COLO668 (cell line): ENCODE measurements around the gene RNF13.
"Not testable (repeated sequence)": the region's sequence is repeated elsewhere in the genome, so short reads cannot be mapped to it uniquely, and the experiment has no call there.

ENCODE experiments used
- DNase-seq: peaks from one replicate; lab custom pipeline; 2025; ENCODE audit not compliant: unreplicated experiment; lab: John Stamatoyannopoulos, UW

RNF13 gene

DNA sequence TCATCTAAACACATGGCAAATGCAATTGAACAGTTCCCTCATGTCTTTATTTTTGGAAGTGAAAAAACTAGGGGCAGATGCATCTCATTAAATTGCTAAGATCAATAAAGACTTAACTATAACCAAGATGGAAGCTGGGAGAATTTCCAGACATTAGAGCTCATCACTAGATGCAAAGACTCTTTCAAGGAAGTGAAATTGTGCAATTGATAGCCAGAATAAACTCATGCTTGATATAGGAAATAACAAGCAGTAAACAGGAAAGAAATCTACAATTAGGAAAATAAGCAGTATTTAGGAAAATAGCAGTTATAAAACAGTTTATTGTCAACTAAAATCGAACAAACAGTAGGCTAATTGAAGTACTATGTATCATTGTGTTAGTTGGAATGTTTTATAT lies 11.8 kb upstream of the RNF13 start:
- no peak for DNase-seq

DNA sequence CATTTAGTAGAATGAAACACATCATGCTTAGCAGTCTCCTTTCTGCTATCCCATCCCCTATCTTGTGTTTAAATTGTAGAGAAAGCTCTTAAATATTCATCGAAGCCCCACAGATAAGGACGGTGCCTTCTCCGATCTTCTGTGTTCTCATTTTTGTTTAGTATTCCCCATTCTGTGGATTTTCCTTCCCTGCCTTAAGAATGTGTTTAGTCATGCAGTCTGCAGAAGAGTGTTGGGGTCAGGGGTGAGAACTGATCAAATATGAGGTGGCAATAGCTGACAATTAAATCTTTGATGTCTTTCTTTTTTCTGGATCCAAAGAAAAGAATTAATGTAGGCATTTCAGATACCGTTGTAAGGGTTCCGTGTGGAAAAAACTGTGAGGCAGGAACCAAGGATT lies 11.4 kb upstream of the RNF13 start:
- no peak for DNase-seq

GRCh38 chr3:149806171-149806778 lies 6.7 kb upstream of the RNF13 start:
- DNase-seq, result no peak

GRCh38 chr3:149808209-149808829 lies 4.7 kb upstream of the RNF13 start:
- DNase-seq, result peak; percentile 40

GRCh38 chr3:149809699-149810098 lies 3.3 kb upstream of the RNF13 start:
- no peak for DNase-seq

DNA sequence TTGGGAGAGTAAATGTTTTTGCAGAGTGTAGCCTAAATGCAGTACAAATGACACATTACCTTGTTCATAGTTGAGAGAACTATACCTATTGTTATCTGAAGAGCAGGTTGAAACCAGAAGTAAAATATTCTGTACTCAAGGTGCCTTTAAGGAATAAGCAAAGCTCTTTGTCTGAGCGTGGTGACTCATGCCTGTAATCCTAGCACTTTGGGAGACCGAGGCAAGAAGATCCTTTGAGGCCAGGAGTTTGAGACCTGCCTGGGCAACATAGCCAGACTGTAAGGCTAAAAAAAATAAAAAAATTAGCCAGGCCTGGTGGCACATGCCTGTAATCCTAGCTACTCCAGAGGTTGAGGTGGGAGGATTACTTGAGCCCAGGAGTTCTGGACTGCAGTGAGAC lies 2.2 kb upstream of the RNF13 start:
- DNase-seq, result no peak

DNA sequence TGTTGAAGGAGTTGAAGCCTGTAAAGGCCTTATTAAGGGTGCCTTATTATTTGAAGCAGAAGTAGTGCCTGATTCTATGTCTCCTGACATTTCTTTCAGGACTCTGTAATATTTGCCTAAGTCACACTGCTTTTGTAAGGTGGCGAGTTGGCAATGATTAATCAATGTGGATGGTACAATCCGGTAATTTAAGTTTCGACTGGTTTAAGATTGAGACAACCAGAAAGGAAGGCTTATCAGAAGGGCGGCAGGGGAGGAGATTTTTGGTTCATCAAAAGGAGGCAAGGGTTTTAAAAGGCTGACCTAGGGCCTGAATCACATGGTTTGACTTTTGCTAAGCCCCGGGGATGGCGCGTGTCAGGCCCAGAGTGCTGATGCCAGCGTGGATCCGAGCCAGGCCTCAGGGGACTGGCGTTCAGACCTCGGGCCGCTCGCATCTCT lies 830 bp upstream of the RNF13 start:
- no peak for DNase-seq

DNA sequence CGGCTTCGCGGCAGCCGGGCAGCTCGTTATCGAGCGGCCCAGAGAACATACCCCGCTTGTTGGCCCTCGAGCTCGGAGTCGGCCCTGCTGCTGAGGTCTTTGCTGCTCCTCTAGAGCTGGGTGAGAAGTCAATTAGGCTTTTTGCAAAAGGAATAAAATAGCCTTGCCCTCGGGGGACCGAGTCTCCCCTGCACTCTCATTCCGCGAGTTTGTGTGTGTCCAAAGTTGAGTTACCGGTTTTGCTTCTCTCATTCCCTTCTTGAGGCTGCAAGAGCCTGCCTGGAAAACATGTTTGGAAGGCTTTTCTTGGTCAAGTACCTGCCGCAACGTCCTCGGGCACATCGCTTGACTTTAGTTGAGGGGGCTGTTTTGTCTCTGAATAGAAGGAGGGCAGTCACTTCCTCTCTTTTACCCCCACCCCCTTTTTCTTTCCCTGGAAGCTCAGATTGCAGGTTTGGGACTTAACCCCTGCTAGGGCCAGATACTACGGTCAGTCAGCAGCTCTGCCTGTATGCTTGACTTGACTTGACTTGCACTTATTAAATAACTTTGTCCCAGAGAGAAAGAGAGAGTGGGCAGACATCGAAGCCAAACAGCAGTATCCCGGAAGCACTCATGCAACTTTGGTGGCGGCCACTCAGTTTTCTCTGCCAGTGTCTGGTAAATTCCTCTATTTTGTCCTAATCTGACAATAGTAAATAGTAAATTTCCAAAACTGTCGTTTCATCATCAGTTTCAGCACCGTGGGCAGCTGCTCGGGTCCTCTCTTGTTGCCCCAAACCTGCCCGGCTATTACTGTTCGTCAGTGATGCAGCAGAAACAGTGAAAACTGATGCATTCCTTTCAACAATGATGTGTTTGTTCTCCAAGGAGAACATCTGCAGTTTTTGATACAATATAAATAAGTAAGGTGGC lies 609 bp downstream of the RNF13 start:
- no peak for DNase-seq

DNA sequence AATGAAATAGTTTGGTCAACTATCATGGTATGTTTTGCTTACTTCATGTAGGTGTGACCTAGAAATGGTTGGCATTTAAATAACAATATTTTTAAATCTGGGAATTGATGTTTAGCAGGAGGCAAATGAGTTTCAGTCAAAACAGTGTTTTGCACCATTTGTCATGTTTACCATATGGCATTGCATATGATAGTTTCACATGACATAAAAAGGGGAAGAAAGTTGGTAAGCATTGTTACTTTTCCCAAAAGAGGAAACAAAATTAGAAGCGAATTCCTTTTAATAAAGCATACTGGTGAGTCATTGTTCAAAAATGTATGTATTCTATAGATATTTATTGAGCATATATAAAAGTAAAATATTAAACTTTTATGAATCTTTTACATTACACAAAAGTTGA lies 2.3 kb downstream of the RNF13 start:
- DNase-seq, result no peak

- no peak for DNase-seq
Measured at GRCh38 chr3:149815728-149816127, 2.7 kb downstream of the RNF13 start.

GRCh38 chr3:149816311-149816710 lies 3.3 kb downstream of the RNF13 start:
- no peak for DNase-seq

DNA sequence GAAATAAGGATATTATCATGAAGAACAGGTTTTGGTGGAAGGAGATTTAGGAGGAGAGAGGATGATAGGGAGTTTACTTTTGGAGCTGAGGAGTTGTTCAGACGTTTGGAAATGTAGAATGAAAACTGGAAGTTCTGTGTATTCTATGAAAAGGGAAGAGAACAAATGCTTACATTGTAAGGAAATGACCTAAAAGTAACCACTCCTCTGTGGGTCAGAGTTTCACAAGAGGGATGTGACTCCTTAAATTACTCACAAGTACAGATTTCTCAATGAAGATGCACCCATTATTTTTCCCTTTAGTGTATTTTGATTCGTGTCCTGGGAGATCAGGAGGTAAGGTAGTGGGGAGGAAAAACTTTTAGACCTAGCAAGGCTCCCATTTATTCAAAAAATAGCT lies 4.0 kb downstream of the RNF13 start:
- DNase-seq, result no peak

- no peak for DNase-seq
Measured at GRCh38 chr3:149819432-149819831, 6.4 kb downstream of the RNF13 start.

GRCh38 chr3:149820183-149820582 lies 7.2 kb downstream of the RNF13 start:
- DNase-seq, result no peak

DNA sequence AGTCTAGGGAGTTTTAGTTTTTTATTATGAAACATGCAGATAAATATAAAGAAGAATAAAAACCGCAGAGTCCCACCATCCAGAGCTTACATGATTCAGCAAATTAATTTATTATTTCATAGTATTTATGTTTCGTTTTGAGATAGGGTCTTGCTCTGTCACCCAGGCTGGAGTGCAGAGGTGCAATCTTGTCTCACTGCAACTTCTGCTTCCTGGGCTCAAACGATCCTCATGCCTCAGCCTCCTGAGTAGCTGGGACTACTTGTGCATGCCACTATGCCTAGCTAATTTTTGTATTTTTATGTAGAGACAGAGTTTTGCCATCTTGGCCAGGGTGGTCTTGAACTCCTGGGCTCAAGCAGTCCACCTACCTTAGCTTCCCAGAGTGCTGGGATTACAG lies 13.6 kb downstream of the RNF13 start:
- no peak for DNase-seq

DNA sequence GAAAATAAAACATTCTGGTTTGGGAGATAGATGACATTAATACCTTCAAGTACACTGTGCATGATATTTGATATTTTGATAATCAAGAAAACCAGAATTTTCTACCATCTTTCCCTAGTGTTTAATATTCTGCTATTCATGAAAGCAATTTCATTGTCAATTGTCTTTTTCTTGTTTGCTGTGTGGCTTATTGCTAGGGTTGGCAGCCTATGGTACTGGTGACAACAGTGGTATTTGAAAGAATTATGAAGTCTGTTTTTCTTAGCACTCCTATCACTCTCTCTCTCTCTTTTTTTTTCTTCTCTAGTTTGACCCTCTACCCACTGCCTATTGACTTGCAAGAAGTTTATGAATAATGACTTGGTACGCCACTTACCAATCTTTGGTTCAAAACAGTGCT lies 15.4 kb downstream of the RNF13 start:
- no peak for DNase-seq

DNA sequence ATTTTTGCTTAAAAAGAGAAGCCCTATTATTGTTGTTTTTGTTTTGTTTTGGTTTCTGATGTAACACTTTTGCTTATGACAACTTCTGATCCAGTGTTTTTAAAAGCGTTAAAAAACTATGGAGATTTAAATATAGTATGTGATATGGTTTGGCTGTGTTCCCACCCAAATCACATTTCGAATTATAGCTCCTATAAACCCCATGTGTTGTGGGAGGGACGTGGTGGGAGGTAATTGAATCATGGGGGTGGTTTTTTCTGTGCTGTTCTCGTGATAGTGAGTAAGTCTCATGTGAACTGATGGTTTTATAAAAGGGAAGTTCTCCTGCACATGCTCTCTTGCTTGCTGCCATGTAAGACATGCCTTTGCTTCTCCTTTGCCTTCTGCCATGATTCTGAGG lies 16.6 kb downstream of the RNF13 start:
- DNase-seq, result not testable (repeated sequence)

DNA sequence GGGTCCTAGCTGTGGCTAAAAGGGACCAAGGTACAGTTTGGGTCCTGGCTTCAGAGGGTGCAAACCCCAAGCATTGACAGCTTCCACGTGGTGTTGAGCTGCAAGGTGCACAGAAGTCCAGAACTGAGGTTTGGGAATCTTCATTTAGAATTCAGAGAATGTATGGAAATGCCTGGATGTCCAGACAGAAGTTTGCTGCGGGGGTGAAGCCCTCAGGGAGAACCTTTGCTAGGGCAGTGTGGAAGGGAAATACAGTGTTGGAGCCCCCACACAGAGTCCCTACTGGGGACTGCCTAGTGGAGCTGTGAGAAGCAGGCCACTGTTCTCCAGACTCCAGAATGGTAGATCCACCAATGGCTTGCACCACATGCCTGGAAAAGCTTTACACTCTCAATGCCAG lies 17.9 kb downstream of the RNF13 start:
- no peak for DNase-seq

- DNase-seq, result no peak
Measured at GRCh38 chr3:149831321-149831720, 18.3 kb downstream of the RNF13 start.

DNA sequence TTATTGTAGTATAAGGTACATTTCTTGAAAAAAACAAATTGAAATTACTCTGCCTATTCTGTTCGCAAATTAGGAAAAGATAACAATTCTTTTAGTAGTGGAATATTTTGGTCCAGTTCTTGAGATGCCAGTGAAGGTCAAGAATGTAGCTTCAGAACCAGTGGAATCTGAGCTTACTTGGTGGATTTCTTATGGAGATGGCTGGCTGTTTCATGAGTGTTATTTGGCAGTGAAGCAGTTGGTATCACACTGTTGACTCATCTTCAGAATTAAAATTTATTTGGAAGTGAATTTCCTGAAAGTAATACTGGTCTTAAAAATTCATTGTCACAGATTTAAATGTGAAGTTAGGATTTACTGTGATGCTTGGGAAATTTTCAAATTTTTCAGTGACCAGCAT lies 19.1 kb downstream of the RNF13 start:
- no peak for DNase-seq

DNA sequence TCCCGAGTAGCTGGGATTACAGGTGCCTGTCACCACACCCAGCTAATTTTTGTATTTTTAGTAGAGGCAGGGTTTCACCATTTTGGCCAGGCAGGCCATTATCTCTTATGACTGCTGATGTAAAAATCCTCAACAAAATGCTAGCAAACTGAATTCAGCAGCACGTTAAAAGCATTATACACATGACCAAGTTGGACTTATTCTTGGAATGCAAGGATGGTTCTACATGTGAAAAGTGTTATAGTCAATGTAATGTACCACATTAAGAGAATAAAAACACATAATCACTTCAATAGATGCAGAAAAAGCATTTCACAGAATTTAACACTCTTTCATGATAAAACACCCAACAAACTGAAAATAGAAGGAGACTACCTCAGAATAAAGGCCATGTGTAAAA lies 20.2 kb downstream of the RNF13 start:
- no peak for DNase-seq

GRCh38 chr3:149838491-149838890 lies 25.5 kb downstream of the RNF13 start:
- DNase-seq, result not testable (repeated sequence)
